ENCODE measurements around the gene LIME1. TPM values are rescaled to one million over a fixed set of nuclear protein-coding genes. Genes with fewer than 3 reads are reported as not detected.

The LIME1 gene
- 2.9 to 9.5 TPM (median 8.9 TPM) in 5 replicates for total RNA-seq (2022; extraction: Qiagen RNA extraction)

DNA sequence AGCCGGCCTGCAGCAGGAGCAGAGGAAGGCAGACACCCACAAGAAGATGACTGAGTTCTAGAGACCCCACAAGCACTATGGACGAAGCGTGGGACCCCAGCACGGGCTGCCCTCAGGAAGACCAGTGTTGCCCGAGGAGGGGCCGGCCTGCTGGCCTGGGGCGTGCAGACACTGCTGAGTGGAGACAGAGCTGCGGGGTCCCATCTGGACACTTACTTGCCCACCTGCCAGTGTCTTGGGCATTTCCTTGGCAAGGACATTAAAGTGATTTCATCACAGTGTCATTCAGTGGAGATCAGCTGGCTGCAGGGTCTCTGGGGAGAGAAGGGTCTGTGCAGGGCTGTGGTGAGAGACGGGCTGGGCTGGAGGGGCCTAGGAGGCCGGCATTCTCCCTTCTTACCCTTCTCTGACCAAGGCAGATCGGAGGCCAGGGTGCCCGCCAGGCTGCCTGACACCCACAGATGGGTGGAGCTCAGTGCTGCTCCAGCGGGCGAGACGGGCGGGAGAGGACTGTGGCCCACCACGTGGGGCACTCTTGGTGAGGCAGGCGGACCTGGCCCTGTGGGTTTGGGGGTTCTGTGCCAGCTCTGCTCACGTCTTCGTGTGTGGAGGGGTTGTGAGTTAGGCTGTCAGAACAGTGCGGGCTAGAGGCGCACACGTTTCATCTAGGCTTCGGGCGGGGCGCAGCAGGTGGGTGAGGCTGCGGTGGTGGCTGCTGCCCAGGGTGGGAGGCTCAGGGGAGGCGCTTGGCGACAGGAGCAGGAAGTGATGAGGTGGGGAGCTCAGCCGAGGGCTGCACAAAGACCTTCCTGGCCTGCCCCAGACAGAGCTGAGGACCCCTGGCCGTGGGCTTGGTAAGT is at the start of gene LIME1:
TSS of gene LIME1 (plus strand) at position 806 of the 860 bp plus-strand sequence. CDS start 886 bp downstream, outside the sequence.

GRCh38 chr20:63696628-63697356 is 39.7 kb upstream of the LIME1 start, which contains the start of gene TNFRSF6B:
Gene TNFRSF6B, plus strand, starts transcription at chr20:63696652. Its CDS starts 116 bp downstream, at chr20:63696768.

GRCh38 chr20:63707558-63708300 is 28.7 kb upstream of the LIME1 start, which contains the start of the genes ARFRP1 and ZGPAT:
Gene ARFRP1, minus strand, starts transcription at chr20:63707976. Its CDS starts 885 bp downstream, at chr20:63707091.
Gene ZGPAT, plus strand, starts transcription at chr20:63708039. Its CDS starts 542 bp downstream, at chr20:63708581.

GRCh38 chr20:63739130-63740069 is 2.9 kb downstream of the LIME1 start, which contains the start of gene SLC2A4RG:
Gene SLC2A4RG, plus strand, starts transcription at chr20:63739776. Its CDS starts 137 bp downstream, at chr20:63739913.

Other genes starting within 250 kb of the LIME1 start
- gene EEF1A2, start 237.6 kb upstream of the LIME1 start, total RNA-seq (2022; extraction: Qiagen RNA extraction): 123 to 185 TPM (median 159 TPM) in 5 replicates
- 282 to 352 TPM (median 327 TPM) in 5 replicates for gene PPDPF, start 215.9 kb upstream of the LIME1 start, total RNA-seq (2022; extraction: Qiagen RNA extraction)
- gene PTK6, start 199.3 kb upstream of the LIME1 start, total RNA-seq (2022; extraction: Qiagen RNA extraction): 2.0 to 4.2 TPM (median 2.8 TPM) in 5 replicates
- 0.11 to 0.14 TPM (median 0.13 TPM) in 4 of 5 replicates, not detected in the other for gene SRMS, start 188.9 kb upstream of the LIME1 start, total RNA-seq (2022; extraction: Qiagen RNA extraction)
- 0.14 to 0.38 TPM (median 0.24 TPM) in 5 replicates for gene FNDC11, start 182.5 kb upstream of the LIME1 start, total RNA-seq (2022; extraction: Qiagen RNA extraction)
- gene HELZ2, start 162.4 kb upstream of the LIME1 start, total RNA-seq (2022; extraction: Qiagen RNA extraction): 25.0 to 42.6 TPM (median 36.2 TPM) in 5 replicates
- gene GMEB2, start 109.6 kb upstream of the LIME1 start, total RNA-seq (2022; extraction: Qiagen RNA extraction): 7.3 to 10.5 TPM (median 10.1 TPM) in 5 replicates
- 7.3 to 10.1 TPM (median 8.4 TPM) in 5 replicates for gene STMN3, start 83.2 kb upstream of the LIME1 start, total RNA-seq (2022; extraction: Qiagen RNA extraction)
- 4.1 to 7.8 TPM (median 5.9 TPM) in 5 replicates for gene RTEL1, start 78.4 kb upstream of the LIME1 start, total RNA-seq (2022; extraction: Qiagen RNA extraction)
- gene TNFRSF6B, start 40.0 kb upstream of the LIME1 start, total RNA-seq (2022; extraction: Qiagen RNA extraction): 0.77 to 0.97 TPM (median 0.84 TPM) in 4 of 5 replicates, not detected in the other
- 28.6 to 39.8 TPM (median 36.2 TPM) in 5 replicates for gene ARFRP1, start 28.7 kb upstream of the LIME1 start, total RNA-seq (2022; extraction: Qiagen RNA extraction)
- gene ZGPAT, start 28.6 kb upstream of the LIME1 start, total RNA-seq (2022; extraction: Qiagen RNA extraction): 19.0 to 26.9 TPM (median 26.0 TPM) in 5 replicates
- gene SLC2A4RG, start 3.1 kb downstream of the LIME1 start, total RNA-seq (2022; extraction: Qiagen RNA extraction): 57.9 to 88.8 TPM (median 82.1 TPM) in 5 replicates
- gene ZBTB46, start 94.6 kb downstream of the LIME1 start, total RNA-seq (2022; extraction: Qiagen RNA extraction): 0.65 to 0.82 TPM (median 0.73 TPM) in 5 replicates
- not detected in 5 replicates for gene ABHD16B, start 124.8 kb downstream of the LIME1 start, total RNA-seq (2022; extraction: Qiagen RNA extraction)
- gene TPD52L2, start 128.6 kb downstream of the LIME1 start, total RNA-seq (2022; extraction: Qiagen RNA extraction): 125 to 135 TPM (median 132 TPM) in 5 replicates
- gene DNAJC5, start 158.5 kb downstream of the LIME1 start, total RNA-seq (2022; extraction: Qiagen RNA extraction): 21.7 to 30.4 TPM (median 29.3 TPM) in 5 replicates
- 19.2 to 34.0 TPM (median 30.6 TPM) in 5 replicates for gene UCKL1, start 219.8 kb downstream of the LIME1 start, total RNA-seq (2022; extraction: Qiagen RNA extraction)
- gene ZNF512B, start 233.3 kb downstream of the LIME1 start, total RNA-seq (2022; extraction: Qiagen RNA extraction): 8.8 to 14.4 TPM (median 13.0 TPM) in 5 replicates
- not detected in 5 replicates for gene SAMD10, start 243.0 kb downstream of the LIME1 start, total RNA-seq (2022; extraction: Qiagen RNA extraction)
- gene PRPF6, start 244.5 kb downstream of the LIME1 start, total RNA-seq (2022; extraction: Qiagen RNA extraction): 47.9 to 59.1 TPM (median 58.3 TPM) in 5 replicates

Data from A549 treated with dexamethasone at 1 μM for 4 hours (cell line).